ENCODE data around the gene NLGN1.

NLGN1 gene

GRCh38 chr3:173921732-173922131 is 524.2 kb downstream of the NLGN1 start:
- DNase-seq, result peak; percentile 96

GRCh38 chr3:173923204-173923603 is 525.7 kb downstream of the NLGN1 start:
- DNase-seq, result peak; percentile 61

- peak; percentile 80 for DNase-seq
Observed at GRCh38 chr3:173930251-173930650, 532.7 kb downstream of the NLGN1 start.

GRCh38 chr3:173932624-173933023 is 535.1 kb downstream of the NLGN1 start:
- peak; percentile 93 for DNase-seq

GRCh38 chr3:173933113-173933512 is 535.6 kb downstream of the NLGN1 start:
- peak; percentile 84 for DNase-seq

- DNase-seq, result peak; percentile 54
Observed at GRCh38 chr3:173936316-173936715, 538.8 kb downstream of the NLGN1 start.

- peak; percentile 79 for DNase-seq
Observed at GRCh38 chr3:173938159-173938558, 540.6 kb downstream of the NLGN1 start.

- DNase-seq, result peak; percentile 29
Observed at GRCh38 chr3:173938616-173939015, 541.1 kb downstream of the NLGN1 start.

- no peak for DNase-seq
Observed at GRCh38 chr3:173939331-173939730, 541.8 kb downstream of the NLGN1 start.

- DNase-seq, result peak; percentile 49
Observed at GRCh38 chr3:173943264-173943663, 545.7 kb downstream of the NLGN1 start.

GRCh38 chr3:173945170-173945569 is 547.6 kb downstream of the NLGN1 start:
- DNase-seq, result peak; percentile 53

- DNase-seq, result peak; percentile 60
Observed at GRCh38 chr3:173945806-173946205, 548.3 kb downstream of the NLGN1 start.

GRCh38 chr3:173954647-173955046 is 557.1 kb downstream of the NLGN1 start:
- DNase-seq, result no peak

GRCh38 chr3:173957646-173958045 is 560.1 kb downstream of the NLGN1 start:
- DNase-seq, result no peak

GRCh38 chr3:173958805-173959204 is 561.3 kb downstream of the NLGN1 start:
- no peak for DNase-seq

GRCh38 chr3:173970281-173970680 is 572.7 kb downstream of the NLGN1 start:
- DNase-seq, result no peak

- no peak for DNase-seq
Observed at GRCh38 chr3:173976281-173976680, 578.7 kb downstream of the NLGN1 start.

- no peak for DNase-seq
Observed at GRCh38 chr3:173977747-173978146, 580.2 kb downstream of the NLGN1 start.

GRCh38 chr3:173983343-173983742 is 585.8 kb downstream of the NLGN1 start:
- no peak for DNase-seq

- DNase-seq, result no peak
Observed at GRCh38 chr3:173986861-173987410, 589.4 kb downstream of the NLGN1 start.

GRCh38 chr3:173988909-173989308 is 591.4 kb downstream of the NLGN1 start:
- DNase-seq, result no peak

- DNase-seq, result no peak
Observed at GRCh38 chr3:173992416-173992815, 594.9 kb downstream of the NLGN1 start.

GRCh38 chr3:173993299-173993698 is 595.8 kb downstream of the NLGN1 start:
- DNase-seq, result peak; percentile 85

- no peak for DNase-seq
Observed at GRCh38 chr3:174000675-174001074, 603.1 kb downstream of the NLGN1 start.

GRCh38 chr3:174002543-174002942 is 605.0 kb downstream of the NLGN1 start:
- DNase-seq, result peak; percentile 51

- DNase-seq, result peak; percentile 75
Observed at GRCh38 chr3:174010907-174011306, 613.4 kb downstream of the NLGN1 start.

All from NCI-H69 (cell line).